ENCODE measurements around the gene PPARA. TPM values are rescaled to one million over a fixed set of nuclear protein-coding genes. Genes with fewer than 3 reads are reported as not detected.

PPARA gene
- total and polyA plus RNA-seq, 9 of the 15 experiments (the other 6 are each of a cell fraction or from before 2014, with no cell fraction given): 0.64 to 5.3 (median 3.5) TPM

GRCh38 chr22:46112405-46112804 lies 37.9 kb upstream of the PPARA start:
- H3K9me3 ChIP-seq (replicated peaks; ENCODE audit: control insufficient read depth, insufficient read depth, low read depth, low read length): no peaks in the 10 kb centered on the region
- no peaks in the 10 kb centered on the region for H3K9me1 ChIP-seq (ENCODE audit: control insufficient read depth, insufficient read depth, low read length)
- ATAC-seq (no peak), DNase-seq (ENCODE audit: extremely low read depth in 1 of 4, low spot score in 3 of 4) (no peak), FAIRE-seq (no peak)
- peaks cover 0 to 85% of the 10 kb centered on the region in 2 experiments; a peak in 2 of 5 replicates for H3K4me1 ChIP-seq (replicated peaks in 1 of 2; ENCODE audit: control insufficient read depth in 2 of 2, insufficient read depth in 2 of 2, low read length in 2 of 2)
- peaks cover 3% of the 10 kb centered on the region; the same call in 1 of the 3 replicates for H3K36me3 ChIP-seq (ENCODE audit: control insufficient read depth, insufficient read depth, low read length)
- ChIA-PET POLR2A (no interaction called here), CTCF (ENCODE audit: low intra/inter-chr PET ratio) (no interaction called here)
- H3K4me2 ChIP-seq (ENCODE audit: insufficient read depth, low read length): no peak overlapping the region
- no peak overlapping the region for H3K9ac ChIP-seq (ENCODE audit: insufficient read depth in 1 of 2, low read depth in 2 of 2, low read length in 2 of 2)
- H2AFZ ChIP-seq (ENCODE audit: low read depth, low read length): no peak overlapping the region
- no peaks in the 10 kb centered on the region for H3K79me2 ChIP-seq (ENCODE audit: control insufficient read depth, insufficient read depth, low read length)
- H3K27me3 ChIP-seq (ENCODE audit: control insufficient read depth in 2 of 2, insufficient read depth in 2 of 2, low read length in 2 of 2): no peaks in the 10 kb centered on the region
- BruUV-seq (replicated peaks): no TSS peak
- no peak overlapping the region for H3K4me3 ChIP-seq
- H3K27ac ChIP-seq (ENCODE audit: extremely low read depth, low read depth, low read length): no peak overlapping the region
- no peaks in the 10 kb centered on the region for H4K20me1 ChIP-seq (replicated peaks; ENCODE audit: control insufficient read depth, insufficient read depth, low read length)
- in situ Hi-C loops (cut with MboI): loop anchor here (5.0 kb wide), 1 partner anchor 530 kb away; no protein-coding TSS in a partner anchor
- intact Hi-C loops (cut with micrococcal nuclease): loop anchor here (10.0 kb wide), 1 partner anchor 538 kb away; no protein-coding TSS in a partner anchor
- 91% methylated on average over 15 of the region's 20 CpGs for WGBS (ENCODE audit: insufficient coverage, low coverage, missing lambda C conversion rate)
- no peak for TF ChIP-seq ZNF217 (CRISPR knock-in tag; IDR thresholded peaks at IDR 0.05)
- TF ChIP-seq ARID4B (CRISPR knock-in tag; IDR thresholded peaks at IDR 0.05): no peak
- TF ChIP-seq SMARCC2 (IDR thresholded peaks at IDR 0.05; ENCODE audit: low read depth): no peak
- no peak for TF ChIP-seq HDAC8 (tag; IDR thresholded peaks at IDR 0.05)
- TF ChIP-seq NR4A1 (CRISPR knock-in tag; IDR thresholded peaks at IDR 0.05): no peak
- TF ChIP-seq NR4A1 (tag; IDR thresholded peaks at IDR 0.05): no peak
- TF ChIP-seq NCOR1 (IDR thresholded peaks at IDR 0.05): no peak
- TF ChIP-seq HNRNPK (IDR thresholded peaks at IDR 0.05; ENCODE audit: low read depth, low read length, poor library complexity, severe bottlenecking): no peak
- TF ChIP-seq KDM1A (IDR thresholded peaks at IDR 0.05): no peak
- TF ChIP-seq ZNF609 (CRISPR knock-in tag; IDR thresholded peaks at IDR 0.05; ENCODE audit: borderline replicate concordance): no peak
- TF ChIP-seq ZC3H8 (IDR thresholded peaks at IDR 0.05): no peak
- TF ChIP-seq HES1 (IDR thresholded peaks at IDR 0.05; ENCODE audit: low read depth): no peak
- no peak for TF ChIP-seq NFE2 (IDR thresholded peaks at IDR 0.05; ENCODE audit: low read depth)
- no peak for TF ChIP-seq SMARCB1 (IDR thresholded peaks at IDR 0.05; ENCODE audit: insufficient read length, low read depth)

All from K562 (cell line).